ENCODE results near the gene LRCOL1. TPM values are rescaled to one million over a fixed set of nuclear protein-coding genes. Genes with fewer than 3 reads are reported as not detected.

Gene LRCOL1
- total RNA-seq, 2 experiments from 2014 or later = not detected

DNA sequence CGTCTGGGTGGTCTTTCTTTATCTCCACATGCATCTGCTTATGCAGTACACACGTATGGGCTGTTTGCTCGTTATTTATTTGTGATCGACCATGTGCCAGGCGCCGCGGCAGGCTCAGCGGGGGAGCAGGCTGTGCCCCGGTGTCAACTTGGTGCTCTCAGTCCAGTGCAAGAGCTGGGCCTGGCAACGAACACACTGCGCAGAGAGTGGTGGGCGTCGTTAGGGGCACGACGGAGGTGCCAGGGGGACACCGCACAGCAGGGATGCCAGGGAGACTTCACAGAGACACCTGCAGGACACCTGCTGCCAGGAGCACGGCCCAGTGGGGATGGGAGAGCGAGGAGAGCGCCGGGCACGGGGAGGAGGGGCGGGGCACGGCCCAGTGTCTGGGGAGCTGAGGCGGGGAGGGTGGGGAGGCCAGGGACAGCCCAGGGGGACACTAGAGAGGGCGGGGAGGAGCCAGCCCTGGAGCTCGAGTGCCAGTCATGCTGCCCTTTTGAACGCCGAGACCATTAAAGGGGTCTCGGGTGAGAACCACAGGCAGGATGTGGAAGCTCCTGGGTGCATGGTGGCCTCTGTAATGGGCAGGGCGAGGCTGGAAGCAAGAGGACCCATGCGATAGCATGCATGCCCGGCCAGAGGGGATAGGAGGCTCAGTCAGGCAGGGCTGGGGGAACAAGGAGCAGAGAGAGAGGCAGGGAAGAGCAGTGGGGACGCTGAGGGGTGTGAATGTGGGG lies 652 bp upstream of the LRCOL1 start:
- CTCF ChIA-PET = interaction anchor here (1.2 kb wide), 1 partner anchor 12 kb away, joined by 3 read pairs; no protein-coding TSS in a partner anchor
- Mint-ChIP-seq H3K27me3 (peaks cover 70% of the 10 kb centered on the region), H3K36me3 (ENCODE audit: low read depth) (no peaks in the 10 kb centered on the region), H3K27ac (no peak overlapping the region), H3K4me1 (ENCODE audit: low read depth) (peaks cover 12% of the 10 kb centered on the region), H3K9me3 (no peaks in the 10 kb centered on the region), H3K4me3 (no peak overlapping the region)
- no peaks in the 10 kb centered on the region for H3K36me3 ChIP-seq (ENCODE audit: insufficient read depth, low read length)
- H3K4me1 ChIP-seq (ENCODE audit: insufficient read depth, low read length) = peaks cover 13% of the 10 kb centered on the region
- peak in 1 of 14 experiments; percentile 13 for DNase-seq
- intact Hi-C loops (cut with DNase I, micrococcal nuclease) = no loop called here
- H3K27me3 ChIP-seq (ENCODE audit: control insufficient read depth in 1 of 2, insufficient read depth in 2 of 2, low read length in 2 of 2) = peaks cover 23 to 44% of the 10 kb centered on the region in 2 experiments
- no peak overlapping the region for H3K4me3 ChIP-seq (ENCODE audit: low read length)
- H3K9me3 ChIP-seq (ENCODE audit: control insufficient read depth in 1 of 2, insufficient read depth in 1 of 2, low read length in 2 of 2) = peaks cover 4 to 24% of the 10 kb centered on the region in 2 experiments
- H3K27ac ChIP-seq (ENCODE audit: low read depth in 1 of 2, low read length in 2 of 2) = no peak overlapping the region
- POLR2A ChIA-PET = no interaction called here
- ATAC-seq (ENCODE audit: poor library complexity) = no peak
- TF ChIP-seq, protein P1, sequence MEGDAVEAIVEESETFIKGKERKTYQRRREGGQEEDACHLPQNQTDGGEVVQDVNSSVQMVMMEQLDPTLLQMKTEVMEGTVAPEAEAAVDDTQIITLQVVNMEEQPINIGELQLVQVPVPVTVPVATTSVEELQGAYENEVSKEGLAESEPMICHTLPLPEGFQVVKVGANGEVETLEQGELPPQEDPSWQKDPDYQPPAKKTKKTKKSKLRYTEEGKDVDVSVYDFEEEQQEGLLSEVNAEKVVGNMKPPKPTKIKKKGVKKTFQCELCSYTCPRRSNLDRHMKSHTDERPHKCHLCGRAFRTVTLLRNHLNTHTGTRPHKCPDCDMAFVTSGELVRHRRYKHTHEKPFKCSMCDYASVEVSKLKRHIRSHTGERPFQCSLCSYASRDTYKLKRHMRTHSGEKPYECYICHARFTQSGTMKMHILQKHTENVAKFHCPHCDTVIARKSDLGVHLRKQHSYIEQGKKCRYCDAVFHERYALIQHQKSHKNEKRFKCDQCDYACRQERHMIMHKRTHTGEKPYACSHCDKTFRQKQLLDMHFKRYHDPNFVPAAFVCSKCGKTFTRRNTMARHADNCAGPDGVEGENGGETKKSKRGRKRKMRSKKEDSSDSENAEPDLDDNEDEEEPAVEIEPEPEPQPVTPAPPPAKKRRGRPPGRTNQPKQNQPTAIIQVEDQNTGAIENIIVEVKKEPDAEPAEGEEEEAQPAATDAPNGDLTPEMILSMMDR (IDR thresholded peaks at IDR 0.05) = no peak

DNA sequence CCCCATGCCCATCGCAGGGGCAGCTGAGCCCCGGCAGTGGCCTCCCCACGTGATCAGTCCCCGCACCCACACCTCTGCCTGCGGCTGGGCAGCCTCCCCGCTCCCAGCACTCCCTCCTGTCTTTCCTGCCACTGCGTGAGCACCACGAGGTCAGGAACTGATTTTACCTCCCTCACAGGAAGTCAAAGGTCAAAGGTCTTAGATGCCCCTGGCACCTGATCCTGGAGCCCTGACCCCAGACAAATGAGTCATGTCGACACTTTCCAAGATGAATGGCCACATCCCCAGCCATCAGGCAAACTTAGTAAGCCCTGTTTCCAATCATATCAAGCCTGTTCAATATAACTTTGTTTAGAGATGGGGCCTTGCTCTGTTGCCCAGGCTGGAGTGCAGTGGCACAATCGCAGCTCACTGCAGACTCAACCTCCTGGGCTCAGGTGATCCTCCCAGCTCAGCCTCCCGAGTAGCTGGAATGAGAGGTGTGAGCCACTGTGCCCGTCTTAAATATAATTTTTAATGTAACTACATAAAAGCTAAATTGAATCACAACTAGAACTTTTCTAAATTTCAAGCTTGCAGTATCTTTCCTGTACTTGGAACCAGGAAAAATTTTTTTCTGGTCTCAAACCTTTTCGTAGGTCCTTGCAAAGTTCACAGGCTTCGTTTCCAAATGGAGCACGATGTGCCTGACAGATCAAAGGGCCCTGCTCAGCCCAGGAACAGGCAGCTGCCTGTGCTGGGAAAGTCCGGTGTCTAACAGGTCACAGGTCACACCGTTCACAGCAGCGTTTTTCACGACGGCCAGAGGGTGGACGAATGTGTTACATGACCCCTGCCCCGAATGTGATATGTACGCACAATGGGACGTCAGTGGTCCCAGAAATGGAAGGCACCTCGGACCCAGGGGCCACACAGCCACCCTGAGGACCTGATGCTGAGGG lies 1.9 kb downstream of the LRCOL1 start:
- Mint-ChIP-seq H3K27me3 (peaks cover 62% of the 10 kb centered on the region), H3K36me3 (ENCODE audit: low read depth) (no peaks in the 10 kb centered on the region), H3K27ac (no peak overlapping the region), H3K4me3 (no peak overlapping the region), H3K9me3 (no peaks in the 10 kb centered on the region), H3K4me1 (ENCODE audit: low read depth) (peaks cover 7% of the 10 kb centered on the region)
- CTCF ChIA-PET = no interaction called here
- Histone ChIP-seq H3K4me1 (ENCODE audit: insufficient read depth, low read length) (peaks cover 10% of the 10 kb centered on the region), H3K36me3 (ENCODE audit: insufficient read depth, low read length) (no peaks in the 10 kb centered on the region), H3K4me3 (ENCODE audit: low read length) (no peak overlapping the region), H3K27me3 (ENCODE audit: control insufficient read depth in 1 of 2, insufficient read depth in 2 of 2, low read length in 2 of 2) (peaks cover 27 to 47% of the 10 kb centered on the region in 2 experiments), H3K9me3 (ENCODE audit: control insufficient read depth in 1 of 2, insufficient read depth in 1 of 2, low read length in 2 of 2) (peaks cover 0 to 27% of the 10 kb centered on the region in 2 experiments), H3K27ac (ENCODE audit: low read depth in 1 of 2, low read length in 2 of 2) (no peak overlapping the region)
- POLR2A ChIA-PET = no interaction called here
- ATAC-seq (ENCODE audit: poor library complexity) (no peak), DNase-seq (peak in 1 of 14 experiments; percentile 10)
- intact Hi-C loops (cut with DNase I, micrococcal nuclease) = no loop called here
- TF ChIP-seq, protein P1 (IDR thresholded peaks at IDR 0.05) = no peak

DNA sequence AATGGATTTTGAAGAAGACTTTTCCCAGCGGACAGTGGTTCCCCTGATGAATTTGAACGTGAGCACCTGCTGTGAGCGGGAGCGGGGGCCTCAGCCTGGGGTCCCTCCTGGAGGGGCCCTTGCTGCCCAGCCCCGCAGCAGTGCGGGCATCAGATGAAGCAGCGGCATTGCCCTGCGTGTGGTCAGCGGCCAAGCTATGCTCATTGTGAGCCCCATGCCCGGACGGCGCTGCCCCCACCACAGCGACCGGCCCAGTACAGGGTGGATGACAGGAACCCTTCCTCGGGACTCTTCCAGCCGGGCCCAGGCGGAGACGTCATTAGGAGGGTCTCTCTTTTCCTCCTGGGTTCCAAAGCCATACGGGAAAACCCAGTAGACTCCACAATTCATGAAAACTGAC lies 3.5 kb downstream of the LRCOL1 start:
- POLR2A ChIA-PET = no interaction called here
- DNase-seq = peak in 1 of 14 experiments; percentile 11
- peaks cover 10% of the 10 kb centered on the region for H3K4me1 ChIP-seq (ENCODE audit: insufficient read depth, low read length)
- peaks cover 0 to 37% of the 10 kb centered on the region in 2 experiments for H3K9me3 ChIP-seq (ENCODE audit: control insufficient read depth in 1 of 2, insufficient read depth in 1 of 2, low read length in 2 of 2)
- H3K9me3 Mint-ChIP-seq = no peaks in the 10 kb centered on the region
- TF ChIP-seq, protein P1 (IDR thresholded peaks at IDR 0.05) = no peak
- intact Hi-C loops (cut with DNase I, micrococcal nuclease) = no loop called here
- H3K4me1 Mint-ChIP-seq (ENCODE audit: low read depth) = peaks cover 7% of the 10 kb centered on the region
- H3K36me3 ChIP-seq (ENCODE audit: insufficient read depth, low read length) = no peaks in the 10 kb centered on the region
- CTCF ChIA-PET = no interaction called here
- ATAC-seq (ENCODE audit: poor library complexity) = no peak
- peaks cover 73% of the 10 kb centered on the region for H3K27me3 Mint-ChIP-seq
- no peak overlapping the region for H3K4me3 Mint-ChIP-seq
- H3K27ac ChIP-seq (ENCODE audit: low read depth in 1 of 2, low read length in 2 of 2) = no peak overlapping the region
- no peaks in the 10 kb centered on the region for H3K36me3 Mint-ChIP-seq (ENCODE audit: low read depth)
- H3K27me3 ChIP-seq (ENCODE audit: control insufficient read depth in 1 of 2, insufficient read depth in 2 of 2, low read length in 2 of 2) = peaks cover 34 to 61% of the 10 kb centered on the region in 2 experiments
- no peak overlapping the region for H3K27ac Mint-ChIP-seq
- H3K4me3 ChIP-seq (ENCODE audit: low read length) = no peak overlapping the region
